Suprapubic skin (tissue), 3 donors: Measurements from ENCODE around the gene ATXN7L1.

ENCODE experiments used
- EP300 ChIP-seq: sonication (generic); formaldehyde crosslinking; IDR thresholded peaks from one replicate; pipeline ENCODE4 v1.6.1; 2017; ENCODE audit warnings: antibody characterized with exemption
- POLR2A ChIP-seq, 2 donors: fragments of 450-650 bp; IDR thresholded peaks; one replicate each; pipeline ENCODE4 v1.6.1; 2017; ENCODE audit warnings: antibody characterized with exemption in 2 of 2, mild to moderate bottlenecking in 2 of 2, moderate library complexity in 2 of 2
- TF ChIP-seq, protein P1 (sequence below), 2 donors: fragments of 200-600 bp in 1 of 2; fragments of 450-650 bp in 1 of 2; sonication (generic) in 1 of 2; IDR thresholded peaks; one replicate each; pipeline ENCODE4 v1.5.1; 2016 to 2019; ENCODE audit warnings: antibody characterized with exemption in 2 of 2, mild to moderate bottlenecking in 1 of 2, moderate library complexity in 1 of 2

- TF ChIP-seq POLR2A (IDR thresholded peaks at IDR 0.05) (no peak), EP300 (no peak)
- TF ChIP-seq, protein P1, sequence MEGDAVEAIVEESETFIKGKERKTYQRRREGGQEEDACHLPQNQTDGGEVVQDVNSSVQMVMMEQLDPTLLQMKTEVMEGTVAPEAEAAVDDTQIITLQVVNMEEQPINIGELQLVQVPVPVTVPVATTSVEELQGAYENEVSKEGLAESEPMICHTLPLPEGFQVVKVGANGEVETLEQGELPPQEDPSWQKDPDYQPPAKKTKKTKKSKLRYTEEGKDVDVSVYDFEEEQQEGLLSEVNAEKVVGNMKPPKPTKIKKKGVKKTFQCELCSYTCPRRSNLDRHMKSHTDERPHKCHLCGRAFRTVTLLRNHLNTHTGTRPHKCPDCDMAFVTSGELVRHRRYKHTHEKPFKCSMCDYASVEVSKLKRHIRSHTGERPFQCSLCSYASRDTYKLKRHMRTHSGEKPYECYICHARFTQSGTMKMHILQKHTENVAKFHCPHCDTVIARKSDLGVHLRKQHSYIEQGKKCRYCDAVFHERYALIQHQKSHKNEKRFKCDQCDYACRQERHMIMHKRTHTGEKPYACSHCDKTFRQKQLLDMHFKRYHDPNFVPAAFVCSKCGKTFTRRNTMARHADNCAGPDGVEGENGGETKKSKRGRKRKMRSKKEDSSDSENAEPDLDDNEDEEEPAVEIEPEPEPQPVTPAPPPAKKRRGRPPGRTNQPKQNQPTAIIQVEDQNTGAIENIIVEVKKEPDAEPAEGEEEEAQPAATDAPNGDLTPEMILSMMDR (IDR thresholded peaks at IDR 0.05) = no peak
Observed at GRCh38 chr7:105878746-105879605, 2.6 kb upstream of the ATXN7L1 start.
